NCI-H2081 (cell line): Measurements from ENCODE around the gene KIF11.
A peak's percentile ranks its signal among the peaks of the same experiment; 100 is the strongest.
"Not testable (repeated sequence)": the region's sequence is repeated elsewhere in the genome, so short reads cannot be mapped to it uniquely, and the experiment has no call there.

Source experiments
- DNase-seq, 2 experiments: peaks; one replicate each; lab custom pipeline; 2025; lab: John Stamatoyannopoulos, UW

The KIF11 gene

GRCh38 chr10:92592761-92593618 is at the start of gene KIF11:
Gene KIF11 (plus strand): TSS chr10:92593130. CDS start chr10:92593376, 246 bp downstream.
- peak; percentile 91 to 96 for DNase-seq

GRCh38 chr10:92544296-92544695 is 48.6 kb upstream of the KIF11 start:
- no peak for DNase-seq

GRCh38 chr10:92545556-92545955 is 47.4 kb upstream of the KIF11 start:
- DNase-seq = no peak

GRCh38 chr10:92547676-92548075 is 45.3 kb upstream of the KIF11 start:
- DNase-seq = no peak

- DNase-seq = no peak
Measured at GRCh38 chr10:92550924-92551323, 42.0 kb upstream of the KIF11 start.

GRCh38 chr10:92552310-92552709 is 40.6 kb upstream of the KIF11 start:
- no peak for DNase-seq

- no peak for DNase-seq
Measured at GRCh38 chr10:92553959-92554358, 39.0 kb upstream of the KIF11 start.

GRCh38 chr10:92559046-92559445 is 33.9 kb upstream of the KIF11 start:
- no peak for DNase-seq

- no peak for DNase-seq
Measured at GRCh38 chr10:92562424-92562823, 30.5 kb upstream of the KIF11 start.

- no peak for DNase-seq
Measured at GRCh38 chr10:92567952-92568600, 24.9 kb upstream of the KIF11 start.

- DNase-seq = no peak
Measured at GRCh38 chr10:92569071-92569470, 23.9 kb upstream of the KIF11 start.

- not testable (repeated sequence) for DNase-seq
Measured at GRCh38 chr10:92569663-92570062, 23.3 kb upstream of the KIF11 start.

- no peak for DNase-seq
Measured at GRCh38 chr10:92571649-92572048, 21.3 kb upstream of the KIF11 start.

- DNase-seq = no peak
Measured at GRCh38 chr10:92572362-92573090, 20.4 kb upstream of the KIF11 start.

- DNase-seq = no peak
Measured at GRCh38 chr10:92573091-92573797, 19.7 kb upstream of the KIF11 start.

GRCh38 chr10:92573798-92574547 is 19.0 kb upstream of the KIF11 start, which contains the start of gene IDE:
Gene IDE (minus strand): TSS chr10:92574093. CDS start chr10:92574019, 74 bp downstream.
- DNase-seq = peak; percentile 72 to 78

- peak in 1 of 2 experiments; percentile 35 for DNase-seq
Measured at GRCh38 chr10:92574548-92575261, 18.2 kb upstream of the KIF11 start.

- no peak for DNase-seq
Measured at GRCh38 chr10:92575961-92576360, 17.0 kb upstream of the KIF11 start.

GRCh38 chr10:92582347-92582746 is 10.6 kb upstream of the KIF11 start:
- not testable (repeated sequence) for DNase-seq
